K562 (cell line): Measurements from ENCODE around the gene PREB.

ENCODE experiments used
- HDAC2 ChIP-seq: fragments of 450-650 bp; IDR thresholded peaks from 2 replicates; pipeline ENCODE4 v1.6.1; 2016; ENCODE audit warnings: mild to moderate bottlenecking
- NFIX ChIP-seq: fragments of 250-450 bp; sonication (Bioruptor Pico); IDR thresholded peaks from 2 replicates; pipeline ENCODE4 v1.4.0; 2020; ENCODE audit warnings: low read depth, mild to moderate bottlenecking, moderate library complexity
- NRF1 ChIP-seq, 2 experiments: fragments of 450-650 bp; IDR thresholded peaks in 1 of 2; conservative IDR thresholded peaks in 1 of 2; 2 replicates each; pipeline ENCODE4 v1.6.1; 2014; ENCODE audit warnings: mild to moderate bottlenecking in 2 of 2
- POLR2A ChIP-seq: fragments of 450-650 bp; conservative IDR thresholded peaks from 2 replicates; pipeline ENCODE4 v1.6.1; 2016
- POLR3G ChIP-seq: IDR thresholded peaks from 2 replicates; pipeline ENCODE4 v1.6.1; 2011; ENCODE audit not compliant: insufficient read length, insufficient replicate concordance; ENCODE audit errors: extremely low read depth
- TRIM24 ChIP-seq, 2 experiments: fragments of 450-650 bp; IDR thresholded peaks; 2 replicates each; pipeline ENCODE4 v1.6.1; 2016
- ZNF586 ChIP-seq: fragments of 450-650 bp; formaldehyde crosslinking; conservative IDR thresholded peaks from 2 replicates; pipeline ENCODE4 v1.4.0; 2020; ENCODE audit warnings: mild to moderate bottlenecking, moderate library complexity

- no peak for TF ChIP-seq POLR2A
- TF ChIP-seq TRIM24 (IDR thresholded peaks at IDR 0.05) = no peak
- TF ChIP-seq HDAC2 = no peak
- no peak for TF ChIP-seq ZNF586
- no peak for TF ChIP-seq POLR3G
- no peak for TF ChIP-seq NFIX (CRISPR knock-in tag)
- TF ChIP-seq NRF1 (conservative IDR thresholded peaks at IDR 0.05 in 1 of 2, IDR thresholded peaks at IDR 0.05 in 1 of 2) = no peak
Measured at GRCh38 chr2:27099334-27099955, 35.0 kb downstream of the PREB start.
